HG03575 (cell line): Measurements from ENCODE around the gene MATK.

ENCODE experiments used
- ATAC-seq: cut with Tn5 transposase; IDR thresholded peaks from one replicate; pipeline ENCODE4 v1.9.1; 2021; ENCODE audit not compliant: unreplicated experiment, insufficient number of reproducible peaks, low FRiP score; ENCODE audit errors: extremely low read depth

The MATK gene

GRCh38 chr19:3785938-3786824, at the start of gene MATK:
Gene MATK (minus strand): TSS chr19:3786381. CDS start chr19:3785135, 1,246 bp downstream.
- no peak for ATAC-seq

GRCh38 chr19:3835055-3835435, 48.9 kb upstream of the MATK start:
- ATAC-seq = no peak

GRCh38 chr19:3834349-3835054, 48.3 kb upstream of the MATK start:
- ATAC-seq = no peak

GRCh38 chr19:3833578-3834348, 47.6 kb upstream of the MATK start:
- no peak for ATAC-seq

GRCh38 chr19:3832001-3832400, 45.8 kb upstream of the MATK start:
- ATAC-seq = no peak

GRCh38 chr19:3831601-3832000, 45.4 kb upstream of the MATK start:
- ATAC-seq = no peak

GRCh38 chr19:3830621-3831589, 44.7 kb upstream of the MATK start:
- no peak for ATAC-seq

GRCh38 chr19:3827306-3827705, 41.1 kb upstream of the MATK start:
- ATAC-seq = no peak

- ATAC-seq = no peak
Measured at GRCh38 chr19:3826163-3826562, 40.0 kb upstream of the MATK start.

GRCh38 chr19:3825286-3825956, 39.2 kb upstream of the MATK start:
- ATAC-seq = no peak

GRCh38 chr19:3823350-3823713, 37.2 kb upstream of the MATK start:
- no peak for ATAC-seq

GRCh38 chr19:3822683-3823349, 36.6 kb upstream of the MATK start:
- no peak for ATAC-seq

GRCh38 chr19:3821857-3822364, 35.7 kb upstream of the MATK start:
- no peak for ATAC-seq

GRCh38 chr19:3821156-3821555, 35.0 kb upstream of the MATK start:
- no peak for ATAC-seq

GRCh38 chr19:3819989-3820388, 33.8 kb upstream of the MATK start:
- ATAC-seq = no peak

- no peak for ATAC-seq
Measured at GRCh38 chr19:3818918-3819317, 32.7 kb upstream of the MATK start.

GRCh38 chr19:3818466-3818865, 32.3 kb upstream of the MATK start:
- no peak for ATAC-seq
